ENCODE measurements around the gene SUSD5.
"Not testable (repeated sequence)": the region's sequence is repeated elsewhere in the genome, so short reads cannot be mapped to it uniquely, and the experiment has no call there.

Gene SUSD5

GRCh38 chr3:33114622-33115023 lies 104.0 kb downstream of the SUSD5 start:
- H3K4me3 ChIP-seq (ENCODE audit: low read depth, low read length) = no peak overlapping the region; the same call in 1 of the 2 replicates
- H3K4me1 ChIP-seq = no peaks in the 10 kb centered on the region
- no peak for DNase-seq
- no peaks in the 10 kb centered on the region for H3K9me3 ChIP-seq
- H3K27me3 ChIP-seq = no peaks in the 10 kb centered on the region
- TF ChIP-seq CTCF (IDR thresholded peaks at IDR 0.05; ENCODE audit: low read depth, low read length) = no peak
- no peaks in the 10 kb centered on the region for H3K36me3 ChIP-seq

DNA sequence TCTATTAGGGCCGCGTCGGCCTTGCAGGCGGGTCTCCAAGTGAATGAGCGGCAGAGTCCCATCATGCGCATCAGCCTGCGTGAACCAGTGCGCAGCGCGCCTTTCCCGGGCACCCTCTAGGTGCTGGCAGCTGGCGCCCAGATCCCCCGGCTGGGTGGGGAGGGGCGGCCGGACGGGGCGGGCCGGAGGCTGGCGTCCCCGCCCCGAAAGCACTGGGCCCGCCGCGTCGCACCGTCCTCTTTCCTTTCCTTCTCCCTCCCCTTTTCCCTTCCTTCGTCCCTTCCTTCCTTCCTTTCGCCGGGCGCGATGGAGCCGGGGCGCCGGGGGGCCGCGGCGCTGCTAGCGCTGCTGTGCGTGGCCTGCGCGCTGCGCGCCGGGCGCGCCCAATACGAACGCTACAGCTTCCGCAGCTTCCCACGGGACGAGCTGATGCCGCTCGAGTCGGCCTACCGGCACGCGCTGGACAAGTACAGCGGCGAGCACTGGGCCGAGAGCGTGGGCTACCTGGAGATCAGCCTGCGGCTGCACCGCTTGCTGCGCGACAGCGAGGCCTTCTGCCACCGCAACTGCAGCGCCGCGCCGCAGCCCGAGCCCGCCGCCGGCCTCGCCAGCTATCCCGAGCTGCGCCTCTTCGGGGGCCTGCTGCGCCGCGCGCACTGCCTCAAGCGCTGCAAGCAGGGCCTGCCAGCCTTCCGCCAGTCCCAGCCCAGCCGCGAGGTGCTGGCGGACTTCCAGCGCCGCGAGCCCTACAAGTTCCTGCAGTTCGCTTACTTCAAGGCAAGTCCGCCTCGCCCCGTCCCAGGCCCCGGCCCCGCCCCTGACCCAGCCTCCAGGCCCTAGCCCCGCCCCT lies 104.6 kb downstream of the SUSD5 start, which contains the start of gene CRTAP:
Gene CRTAP (plus strand): TSS at position 243 of the 850 bp plus-strand sequence. CDS start 64 bp downstream, at position 307.
- H3K9me3 ChIP-seq = no peaks in the 10 kb centered on the region
- no peaks in the 10 kb centered on the region for H3K36me3 ChIP-seq
- H3K4me1 ChIP-seq = no peaks in the 10 kb centered on the region
- no peak for TF ChIP-seq CTCF (IDR thresholded peaks at IDR 0.05; ENCODE audit: low read depth, low read length)
- DNase-seq = peak; percentile 91
- no peaks in the 10 kb centered on the region for H3K27me3 ChIP-seq
- H3K4me3 ChIP-seq (ENCODE audit: low read depth, low read length) = peak within 1 kb of the TSS; percentile 63

GRCh38 chr3:33111581-33111980 lies 107.0 kb downstream of the SUSD5 start:
- TF ChIP-seq CTCF (IDR thresholded peaks at IDR 0.05; ENCODE audit: low read depth, low read length) = no peak
- Histone ChIP-seq H3K36me3 (no peaks in the 10 kb centered on the region), H3K4me3 (ENCODE audit: low read depth, low read length) (no peak overlapping the region), H3K4me1 (no peaks in the 10 kb centered on the region), H3K9me3 (no peaks in the 10 kb centered on the region), H3K27me3 (no peaks in the 10 kb centered on the region)
- DNase-seq = no peak

- H3K9me3 ChIP-seq, DNase-seq, H3K4me1 ChIP-seq: not testable (repeated sequence)
These were observed 111.8 kb downstream of the SUSD5 start for GRCh38 chr3:33106854-33107253.

DNA sequence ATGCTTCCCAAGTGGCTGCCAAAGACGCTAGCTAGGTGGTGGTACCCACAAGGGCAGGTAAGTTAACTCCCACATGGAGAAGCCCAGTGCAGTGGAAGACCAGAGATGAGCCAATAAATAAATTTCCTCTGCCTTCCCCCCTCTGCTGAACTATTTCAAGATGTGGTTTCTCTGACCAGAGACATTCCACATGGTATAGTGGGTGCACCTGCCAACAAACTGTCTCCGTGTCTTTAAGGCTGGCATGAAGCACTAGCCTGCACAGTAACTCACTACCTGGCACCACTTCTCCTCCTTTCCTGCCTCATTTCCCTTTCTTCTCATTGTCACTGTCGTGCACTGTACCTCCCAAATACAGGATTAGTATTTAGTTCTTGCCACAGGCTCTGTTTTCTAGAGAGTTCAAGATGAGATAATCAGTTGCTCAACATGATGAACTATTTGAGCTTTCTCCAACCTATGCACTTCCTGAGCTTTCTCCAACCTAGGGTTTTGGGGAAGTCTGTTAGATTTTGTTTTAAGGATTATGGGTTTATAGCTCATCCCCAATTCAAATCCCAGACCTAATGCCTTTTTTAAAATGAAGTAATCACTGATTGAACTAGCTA lies 113.2 kb downstream of the SUSD5 start:
- H3K27me3 ChIP-seq = no peaks in the 10 kb centered on the region
- H3K4me3 ChIP-seq (ENCODE audit: low read depth, low read length) = no peak overlapping the region
- TF ChIP-seq CTCF (IDR thresholded peaks at IDR 0.05; ENCODE audit: low read depth, low read length) = no peak
- H3K9me3 ChIP-seq = no peaks in the 10 kb centered on the region
- no peaks in the 10 kb centered on the region for H3K4me1 ChIP-seq
- no peak for DNase-seq
- H3K36me3 ChIP-seq = no peaks in the 10 kb centered on the region

More at GRCh38 chr3:33106854-33107253, 111.8 kb downstream of the SUSD5 start:
- not testable (repeated sequence) for H3K36me3 ChIP-seq; H3K4me3 ChIP-seq (ENCODE audit: low read depth, low read length); H3K27me3 ChIP-seq

DNA sequence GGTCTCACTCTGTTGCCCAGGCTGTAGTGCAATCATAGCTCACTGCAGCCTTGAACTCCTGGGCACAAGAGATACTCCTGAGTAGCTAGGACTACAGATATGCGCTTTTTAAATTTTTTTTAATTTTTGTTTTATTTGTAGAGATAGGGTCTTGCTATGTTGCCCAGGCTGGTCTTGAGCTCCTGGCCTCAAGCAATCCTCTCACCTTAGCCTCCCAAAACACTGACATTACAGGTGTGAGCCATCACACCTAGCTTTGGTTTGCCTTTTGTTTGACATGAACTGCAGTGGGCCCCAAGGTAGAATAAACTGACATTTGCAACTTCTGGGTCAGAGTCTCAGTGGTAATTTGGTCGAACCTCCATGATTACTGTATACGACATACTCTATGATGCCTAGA lies 113.8 kb downstream of the SUSD5 start:
- no peak for DNase-seq
- no peak for TF ChIP-seq CTCF (IDR thresholded peaks at IDR 0.05; ENCODE audit: low read depth, low read length)
- H3K27me3 ChIP-seq = no peaks in the 10 kb centered on the region
- H3K4me3 ChIP-seq (ENCODE audit: low read depth, low read length) = no peak overlapping the region
- H3K36me3 ChIP-seq = no peaks in the 10 kb centered on the region
- no peaks in the 10 kb centered on the region for H3K4me1 ChIP-seq
- no peaks in the 10 kb centered on the region for H3K9me3 ChIP-seq

All from BE2C (cell line).